PC-3 (cell line): ENCODE measurements around the gene LCE2A. TPM values are rescaled to one million over a fixed set of nuclear protein-coding genes. Genes with fewer than 3 reads are reported as not detected.

ENCODE experiments used
- ATAC-seq: fragments of 200-7000 bp; cut with Tn5 transposase; 2 replicates; pipeline ENCODE4 v1.9.1; 2020; ENCODE audit warnings: mild to moderate bottlenecking, moderate library complexity
- BruUV-seq: library from RNA; stranded (reverse); fragments of 400-500 nt; replicated peaks from 2 replicates; lab custom pipeline; 2021; lab: Mats Ljungman, UMichigan
- CTCF ChIA-PET: fragments of 300-600 bp; sonication (Branson Sonifier 250); formaldehyde crosslinking; loops from one replicate; lab custom pipeline; 2022; ENCODE audit warnings: antibody characterized with exemption; lab: Charles Lee
- POLR2A ChIA-PET: fragments of 300-600 bp; sonication (Branson Sonifier 250); formaldehyde crosslinking; loops from one replicate; lab custom pipeline; 2022; ENCODE audit warnings: antibody characterized with exemption; ENCODE audit not compliant: unreplicated experiment; lab: Charles Lee
- DNase-seq: peaks from one replicate; pipeline ENCODE4 v3.0.0-alpha.2; 2015
- H2AFZ ChIP-seq: fragments of 300-600 bp; sonication (generic); 2 replicates; pipeline ENCODE4 v1.6.0; 2016; ENCODE audit warnings: antibody characterized with exemption, low read length
- H3F3A ChIP-seq: fragments of 300-600 bp; sonication (generic); one replicate; pipeline ENCODE4 v1.6.0; 2017; ENCODE audit warnings: antibody characterized with exemption, low read length, control low read depth, mild to moderate bottlenecking; ENCODE audit not compliant: unreplicated experiment
- H3K27ac ChIP-seq: fragments of 300-600 bp; sonication (generic); 2 replicates; pipeline ENCODE4 v1.5.1; 2016; ENCODE audit warnings: mild to moderate bottlenecking, low read length
- H3K27me3 ChIP-seq: fragments of 300-600 bp; sonication (generic); 2 replicates; pipeline ENCODE4 v1.6.1; 2016; ENCODE audit warnings: low read length, mixed read lengths
- H3K36me3 ChIP-seq: fragments of 300-600 bp; sonication (generic); 2 replicates; pipeline ENCODE4 v1.6.1; 2016; ENCODE audit warnings: low read depth, mixed run types, low read length, mixed read lengths
- H3K4me1 ChIP-seq: fragments of 300-600 bp; sonication (generic); 2 replicates; pipeline ENCODE4 v1.5.1; 2016; ENCODE audit warnings: low read length; ENCODE audit not compliant: insufficient read depth
- H3K4me2 ChIP-seq: fragments of 300-600 bp; sonication (generic); 2 replicates; pipeline ENCODE4 v1.6.0; 2016; ENCODE audit warnings: low read length
- H3K4me3 ChIP-seq: fragments of 300-600 bp; sonication (generic); 2 replicates; pipeline ENCODE4 v1.5.1; 2016; ENCODE audit warnings: mild to moderate bottlenecking, low read length, mixed read lengths
- H3K79me2 ChIP-seq: fragments of 300-600 bp; sonication (generic); 2 replicates; pipeline ENCODE4 v1.6.1; 2017; ENCODE audit warnings: low read length, mixed read lengths
- H3K9ac ChIP-seq: fragments of 300-600 bp; sonication (generic); 2 replicates; pipeline ENCODE4 v1.6.0; 2016; ENCODE audit warnings: mild to moderate bottlenecking, low read length
- H3K9me2 ChIP-seq: fragments of 300-600 bp; sonication (generic); replicated peaks from 2 replicates; pipeline ENCODE4 v1.6.1; 2016; ENCODE audit warnings: mixed run types, low read length, mixed read lengths
- H3K9me3 ChIP-seq: fragments of 300-600 bp; sonication (generic); 2 replicates; pipeline ENCODE4 v1.6.1; 2016; ENCODE audit warnings: low read length, mixed read lengths
- H4K20me1 ChIP-seq: fragments of 300-600 bp; sonication (generic); 2 replicates; pipeline ENCODE4 v1.6.1; 2016; ENCODE audit warnings: low read length, mixed read lengths
- EZH2 ChIP-seq: fragments of 300-600 bp; sonication (generic); IDR thresholded peaks from one replicate; pipeline ENCODE4 v1.6.1; 2017; ENCODE audit warnings: antibody characterized with exemption, mild to moderate bottlenecking, low read length; ENCODE audit not compliant: unreplicated experiment
- EZH2phosphoT487 ChIP-seq: fragments of 300-600 bp; sonication (generic); IDR thresholded peaks from 2 replicates; pipeline ENCODE4 v1.6.1; 2018; ENCODE audit warnings: mild to moderate bottlenecking, antibody characterized with exemption, low read length, borderline replicate concordance
- intact Hi-C: fragments of 100-400 bp; cut with micrococcal nuclease; formaldehyde crosslinking; loops from 2 replicates; pipeline ENCODE4 v1.9.0; 2023
- total RNA-seq: library from RNA; depleted of rRNA; stranded (reverse); fragments of >200 nt; gene quantifications from 2 replicates; pipeline ENCODE4 v1.2.3, GENCODE V29; 2014
- TF ChIP-seq, protein P1 (sequence below): fragments of 300-600 bp; sonication (generic); conservative IDR thresholded peaks from 2 replicates; pipeline ENCODE4 v1.5.1; 2017; ENCODE audit warnings: antibody characterized with exemption, low read depth, mild to moderate bottlenecking, low read length

The LCE2A gene
- total RNA-seq, 1 experiment from 2014 or later, result not detected

DNA sequence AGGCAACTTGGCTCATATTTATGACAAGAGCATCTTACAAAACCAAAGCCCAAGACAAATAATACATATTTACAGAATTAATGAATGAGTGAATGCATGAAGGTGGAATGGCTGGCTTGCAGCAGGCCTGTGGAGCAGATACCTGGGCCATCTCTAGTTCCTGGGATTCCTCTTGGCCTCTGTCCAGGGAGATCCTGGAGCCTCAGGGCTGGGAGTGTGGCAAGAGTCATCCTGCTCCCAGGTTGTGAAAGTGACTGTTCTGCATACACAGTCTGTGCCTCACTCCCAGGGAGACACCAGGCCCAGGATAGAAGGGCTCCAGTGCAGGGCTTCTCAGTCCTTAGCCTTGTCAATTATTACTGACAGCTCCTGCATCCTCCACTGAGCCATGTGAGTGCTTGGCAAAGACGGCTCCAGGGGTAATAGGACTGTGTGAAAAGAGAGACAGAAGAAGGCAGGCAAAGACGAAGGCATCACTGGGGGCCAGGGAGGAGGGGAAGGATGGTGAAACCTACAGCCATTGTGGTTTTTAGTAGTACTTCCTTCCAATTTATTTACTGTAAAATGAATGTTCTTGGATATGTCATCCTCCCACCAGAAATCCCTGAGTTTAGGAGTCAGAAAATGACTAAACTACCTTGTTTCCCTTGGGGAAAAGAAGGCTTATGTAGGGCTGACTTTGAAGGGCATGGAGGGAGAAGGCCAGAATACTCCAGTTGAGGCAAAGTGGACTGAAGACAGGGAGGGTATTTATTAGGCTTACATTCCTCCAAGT lies 45.4 kb downstream of the LCE2A start:
- no peak overlapping the region for H3K4me2 ChIP-seq
- ATAC-seq, result no peak

DNA sequence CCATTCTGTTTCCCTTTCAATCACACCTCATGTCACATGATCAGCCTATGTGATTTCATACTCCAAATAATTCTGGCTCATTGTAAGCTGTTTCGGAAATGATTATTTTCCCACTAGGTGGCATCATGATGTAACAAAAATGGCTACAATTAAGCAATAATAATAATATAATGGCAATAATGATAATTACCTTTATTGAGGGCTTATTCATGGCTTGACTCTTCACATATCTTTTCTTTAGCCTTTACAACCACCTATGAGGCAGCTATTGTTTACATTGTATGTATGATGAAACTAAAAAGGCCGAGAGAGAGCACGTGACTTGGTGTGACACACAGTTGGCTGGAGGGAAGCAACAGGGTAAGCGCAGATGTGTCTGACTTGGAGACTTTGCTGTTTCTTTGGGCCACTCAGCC lies 47.2 kb downstream of the LCE2A start:
- H3K27me3 ChIP-seq, result peaks cover 3% of the 10 kb centered on the region; the same call in 1 of the 2 replicates
- no peaks in the 10 kb centered on the region for H3K9me3 ChIP-seq
- BruUV-seq, result no TSS peak
- no peaks in the 10 kb centered on the region for H4K20me1 ChIP-seq
- ATAC-seq (no peak), DNase-seq (peak; percentile 65)
- intact Hi-C loops, result no loop called here
- peaks cover 13% of the 10 kb centered on the region for H3K4me1 ChIP-seq
- ChIA-PET CTCF (no interaction called here), POLR2A (no interaction called here)
- H3F3A ChIP-seq, result no peaks in the 10 kb centered on the region
- no peaks in the 10 kb centered on the region for H3K36me3 ChIP-seq
- H3K4me2 ChIP-seq, result no peak overlapping the region
- H3K9ac ChIP-seq, result no peak overlapping the region
- no peaks in the 10 kb centered on the region for H3K9me2 ChIP-seq
- no peak overlapping the region for H3K27ac ChIP-seq
- no peaks in the 10 kb centered on the region for H3K79me2 ChIP-seq
- no peak overlapping the region for H3K4me3 ChIP-seq
- no peak overlapping the region for H2AFZ ChIP-seq
- TF ChIP-seq, protein P1, sequence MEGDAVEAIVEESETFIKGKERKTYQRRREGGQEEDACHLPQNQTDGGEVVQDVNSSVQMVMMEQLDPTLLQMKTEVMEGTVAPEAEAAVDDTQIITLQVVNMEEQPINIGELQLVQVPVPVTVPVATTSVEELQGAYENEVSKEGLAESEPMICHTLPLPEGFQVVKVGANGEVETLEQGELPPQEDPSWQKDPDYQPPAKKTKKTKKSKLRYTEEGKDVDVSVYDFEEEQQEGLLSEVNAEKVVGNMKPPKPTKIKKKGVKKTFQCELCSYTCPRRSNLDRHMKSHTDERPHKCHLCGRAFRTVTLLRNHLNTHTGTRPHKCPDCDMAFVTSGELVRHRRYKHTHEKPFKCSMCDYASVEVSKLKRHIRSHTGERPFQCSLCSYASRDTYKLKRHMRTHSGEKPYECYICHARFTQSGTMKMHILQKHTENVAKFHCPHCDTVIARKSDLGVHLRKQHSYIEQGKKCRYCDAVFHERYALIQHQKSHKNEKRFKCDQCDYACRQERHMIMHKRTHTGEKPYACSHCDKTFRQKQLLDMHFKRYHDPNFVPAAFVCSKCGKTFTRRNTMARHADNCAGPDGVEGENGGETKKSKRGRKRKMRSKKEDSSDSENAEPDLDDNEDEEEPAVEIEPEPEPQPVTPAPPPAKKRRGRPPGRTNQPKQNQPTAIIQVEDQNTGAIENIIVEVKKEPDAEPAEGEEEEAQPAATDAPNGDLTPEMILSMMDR, result peak; percentile 47
- TF ChIP-seq EZH2, result no peak

More for the DNA sequence above, 45.4 kb downstream of the LCE2A start:
- ChIA-PET POLR2A (no interaction called here), CTCF (no interaction called here)
- no peak for TF ChIP-seq EZH2
- no peak for TF ChIP-seq EZH2phosphoT487
- TF ChIP-seq, protein P1, result no peak
- DNase-seq, result peak; percentile 63
- Histone ChIP-seq H3K27ac (no peak overlapping the region), H3K9me3 (no peaks in the 10 kb centered on the region), H3K36me3 (no peaks in the 10 kb centered on the region), H2AFZ (no peak overlapping the region), H3K79me2 (no peaks in the 10 kb centered on the region), H3K9me2 (no peaks in the 10 kb centered on the region), H3K9ac (no peak overlapping the region), H3K4me1 (peaks cover 13% of the 10 kb centered on the region), H3F3A (no peaks in the 10 kb centered on the region), H3K4me3 (no peak overlapping the region), H3K27me3 (no peaks in the 10 kb centered on the region), H4K20me1 (no peaks in the 10 kb centered on the region)
- BruUV-seq, result no TSS peak
- intact Hi-C loops, result no loop called here

DNA sequence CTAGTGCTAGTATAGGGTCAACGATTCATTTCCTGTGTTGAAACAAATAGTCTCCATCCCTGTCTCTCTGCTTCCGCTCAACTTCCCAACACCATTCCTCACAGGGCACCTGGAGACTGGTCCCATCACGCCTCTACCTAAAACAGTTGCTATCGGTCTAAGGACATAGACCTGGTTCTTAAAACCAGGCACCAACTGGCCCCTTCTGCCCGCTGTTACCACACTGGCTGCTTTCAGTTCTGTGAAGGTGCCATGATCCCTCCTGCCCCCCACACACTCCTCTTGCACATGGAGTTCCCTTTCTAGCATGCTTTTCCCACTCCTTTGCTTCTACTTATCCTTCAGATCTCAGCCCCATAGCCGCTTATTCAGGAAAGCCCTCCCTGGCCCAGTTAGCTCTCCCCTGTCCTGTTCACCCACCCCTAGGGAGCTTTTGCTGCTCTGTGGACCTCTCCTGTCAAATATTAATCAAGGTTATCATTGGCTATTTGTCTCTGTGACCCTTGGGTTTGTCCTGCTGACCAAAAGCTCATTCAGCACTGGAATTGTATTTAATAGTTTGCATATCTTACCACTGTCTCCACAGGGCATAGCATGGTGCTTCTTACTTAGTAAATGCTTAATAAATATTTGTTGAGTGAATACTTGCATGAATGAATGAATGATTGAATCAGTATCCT lies 47.8 kb downstream of the LCE2A start:
- TF ChIP-seq, protein P1, result no peak
- no peak for TF ChIP-seq EZH2
- no peak for TF ChIP-seq EZH2phosphoT487
- Histone ChIP-seq H3K9me3 (no peaks in the 10 kb centered on the region), H3K79me2 (no peaks in the 10 kb centered on the region), H4K20me1 (no peaks in the 10 kb centered on the region), H3K9ac (no peak overlapping the region), H2AFZ (no peak overlapping the region), H3K4me3 (no peak overlapping the region), H3K9me2 (no peaks in the 10 kb centered on the region), H3F3A (no peaks in the 10 kb centered on the region), H3K27ac (no peak overlapping the region), H3K4me1 (peaks cover 13% of the 10 kb centered on the region), H3K4me2 (no peak overlapping the region), H3K27me3 (peaks cover 3% of the 10 kb centered on the region; the same call in 1 of the 2 replicates), H3K36me3 (no peaks in the 10 kb centered on the region)
- CTCF ChIA-PET, result no interaction called here
- POLR2A ChIA-PET, result no interaction called here
- intact Hi-C loops, result no loop called here
- no TSS peak for BruUV-seq
- DNase-seq (no peak), ATAC-seq (no peak)
